AG04450 (cell line): ENCODE results near the gene ETV7. TPM values are rescaled to one million over a fixed set of nuclear protein-coding genes. Genes with fewer than 3 reads are reported as not detected.

Experiments used
- CTCF ChIA-PET: fragments of 300-600, 350-600 bp; formaldehyde crosslinking; extraction: SDS; loops from one replicate; lab custom pipeline; 2022; ENCODE audit warnings: antibody characterized with exemption, inconsistent platforms; lab: Charles Lee
- POLR2A ChIA-PET: fragments of 350-600 bp; formaldehyde crosslinking; extraction: SDS; loops from one replicate; lab custom pipeline; 2021; ENCODE audit warnings: antibody characterized with exemption, inconsistent platforms; lab: Yijun Ruan, JAX
- DNase-seq: peaks from one replicate; pipeline ENCODE4 v3.0.0-alpha.2; 2011; ENCODE audit warnings: low read depth, low spot score
- H3K27ac ChIP-seq: one replicate; pipeline ENCODE4 v1.5.1; 2012; ENCODE audit warnings: low read depth, low read length, control low read depth
- H3K27me3 ChIP-seq: one replicate; pipeline ENCODE4 v1.6.0; 2012; ENCODE audit warnings: low read length; ENCODE audit not compliant: control insufficient read depth, insufficient read depth
- H3K4me3 ChIP-seq: 2 replicates; pipeline ENCODE4 v1.5.1; 2011; ENCODE audit warnings: mild to moderate bottlenecking, low read depth, low read length, control low read depth
- H3K9me3 ChIP-seq: 2 replicates; pipeline ENCODE4 v1.5.1; 2012; ENCODE audit warnings: low read length; ENCODE audit not compliant: control insufficient read depth, insufficient read depth
- polyA plus RNA-seq: library from polyadenylated mRNA; depleted of rRNA; stranded (reverse); fragments of >200 nt; gene quantifications from 2 replicates; pipeline ENCODE4 v1.2.3, GENCODE V29; 2011
- TF ChIP-seq, protein P1 (sequence below): IDR thresholded peaks from 2 replicates; pipeline ENCODE4 v1.5.1; 2011; ENCODE audit warnings: low read depth, low read length, control low read depth, inconsistent platforms

Gene ETV7
- polyA plus RNA-seq, 1 experiment, result 0.41 TPM

DNA sequence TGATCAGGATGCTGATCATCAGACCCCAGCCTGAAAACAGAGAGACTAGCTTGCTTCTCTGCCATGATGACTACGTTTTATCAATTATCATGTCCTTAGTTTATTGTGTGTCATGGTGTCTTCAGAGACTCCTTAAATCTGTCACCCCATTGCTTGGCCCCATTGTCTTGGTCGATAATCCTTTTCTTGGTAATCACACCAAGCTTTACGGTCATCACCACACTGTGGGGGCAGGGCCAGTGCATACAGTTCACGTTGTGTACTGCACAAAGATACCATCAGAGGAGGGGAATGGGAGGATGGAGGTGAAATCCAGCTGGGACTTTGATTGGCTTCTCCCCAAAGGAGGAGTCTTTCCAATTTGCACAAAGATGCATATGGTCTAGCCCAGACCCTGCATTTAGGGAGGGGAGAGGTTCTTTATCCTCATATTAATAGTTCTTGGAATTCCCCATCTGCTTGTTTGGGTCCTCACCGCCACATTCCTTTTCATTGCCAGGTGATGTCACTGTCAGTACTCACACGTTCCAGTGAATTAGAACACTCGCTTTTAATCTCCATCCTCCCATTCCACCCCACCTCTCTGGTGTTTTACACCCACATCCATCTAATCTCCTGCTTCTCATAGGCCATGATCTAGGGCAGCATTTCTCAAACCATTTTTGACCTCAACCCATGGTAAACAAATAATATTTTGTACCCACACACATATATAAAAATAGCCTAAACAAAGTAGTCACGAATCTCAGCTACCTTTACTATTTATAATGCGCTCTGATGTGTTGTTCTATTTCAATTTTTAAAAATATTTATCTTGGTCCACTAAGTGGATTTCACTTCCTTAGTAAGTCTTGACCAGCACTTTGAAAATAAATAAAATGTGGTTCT is 5.7 kb downstream of the ETV7 start:
- Histone ChIP-seq H3K9me3 (no peaks in the 10 kb centered on the region), H3K27ac (no peak overlapping the region), H3K4me3 (no peak overlapping the region), H3K27me3 (peaks cover 32% of the 10 kb centered on the region)
- TF ChIP-seq, protein P1, sequence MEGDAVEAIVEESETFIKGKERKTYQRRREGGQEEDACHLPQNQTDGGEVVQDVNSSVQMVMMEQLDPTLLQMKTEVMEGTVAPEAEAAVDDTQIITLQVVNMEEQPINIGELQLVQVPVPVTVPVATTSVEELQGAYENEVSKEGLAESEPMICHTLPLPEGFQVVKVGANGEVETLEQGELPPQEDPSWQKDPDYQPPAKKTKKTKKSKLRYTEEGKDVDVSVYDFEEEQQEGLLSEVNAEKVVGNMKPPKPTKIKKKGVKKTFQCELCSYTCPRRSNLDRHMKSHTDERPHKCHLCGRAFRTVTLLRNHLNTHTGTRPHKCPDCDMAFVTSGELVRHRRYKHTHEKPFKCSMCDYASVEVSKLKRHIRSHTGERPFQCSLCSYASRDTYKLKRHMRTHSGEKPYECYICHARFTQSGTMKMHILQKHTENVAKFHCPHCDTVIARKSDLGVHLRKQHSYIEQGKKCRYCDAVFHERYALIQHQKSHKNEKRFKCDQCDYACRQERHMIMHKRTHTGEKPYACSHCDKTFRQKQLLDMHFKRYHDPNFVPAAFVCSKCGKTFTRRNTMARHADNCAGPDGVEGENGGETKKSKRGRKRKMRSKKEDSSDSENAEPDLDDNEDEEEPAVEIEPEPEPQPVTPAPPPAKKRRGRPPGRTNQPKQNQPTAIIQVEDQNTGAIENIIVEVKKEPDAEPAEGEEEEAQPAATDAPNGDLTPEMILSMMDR, result no peak
- ChIA-PET POLR2A (interaction anchor here (0.6 kb wide), 1 partner anchor 520 kb away, joined by 5 read pairs; no protein-coding TSS in a partner anchor), CTCF (interaction anchor here (0.5 to 0.7 kb wide), 2 partner anchors 36 to 378 kb away, joined by 3 to 4 read pairs; no protein-coding TSS in a partner anchor)
- no peak for DNase-seq

DNA sequence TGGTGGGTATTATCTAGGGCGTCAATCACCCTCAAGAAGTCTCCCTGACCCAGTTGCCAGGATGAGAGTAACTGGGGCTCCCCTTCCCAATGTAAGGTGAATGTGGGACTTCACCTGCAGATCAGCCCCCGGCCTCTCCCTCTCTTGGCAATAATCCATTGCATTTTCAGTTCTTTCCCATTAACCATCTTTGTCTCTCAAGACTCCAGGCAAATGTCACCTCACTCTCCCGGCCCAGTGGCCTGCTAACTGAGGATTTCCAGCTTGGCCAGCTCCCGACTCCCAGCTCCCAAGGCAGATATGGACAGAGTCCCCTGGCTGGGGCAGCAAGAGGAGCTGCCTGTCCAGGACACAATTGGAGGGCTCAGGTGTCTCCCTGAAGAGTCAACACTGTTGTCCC is 7.3 kb downstream of the ETV7 start:
- ChIA-PET POLR2A (no interaction called here), CTCF (no interaction called here)
- Histone ChIP-seq H3K27me3 (peaks cover 33% of the 10 kb centered on the region), H3K9me3 (no peaks in the 10 kb centered on the region), H3K4me3 (no peak overlapping the region), H3K27ac (no peak overlapping the region)
- TF ChIP-seq, protein P1, result no peak
- DNase-seq, result no peak

DNA sequence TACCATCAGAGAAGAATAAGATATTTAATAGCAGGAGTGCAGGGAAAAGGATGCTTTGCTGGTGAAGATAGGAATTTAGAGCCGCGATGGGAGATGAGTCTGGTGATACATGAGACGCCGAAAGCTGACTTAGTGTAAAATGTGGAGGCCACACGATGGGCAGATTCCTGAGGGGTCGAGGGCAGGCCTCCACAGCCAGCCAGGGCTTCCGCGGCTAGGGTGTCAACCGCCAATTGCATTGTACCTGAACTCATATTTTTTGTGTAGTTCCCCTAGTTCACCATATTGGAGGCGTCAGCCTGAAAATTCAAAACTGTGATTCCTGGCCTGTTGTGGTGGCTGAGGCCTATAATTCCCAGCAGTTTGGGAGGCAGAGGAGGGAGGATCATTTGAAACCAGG is 8.5 kb downstream of the ETV7 start:
- Histone ChIP-seq H3K4me3 (no peak overlapping the region), H3K9me3 (no peaks in the 10 kb centered on the region), H3K27me3 (peaks cover 39% of the 10 kb centered on the region), H3K27ac (no peak overlapping the region)
- CTCF ChIA-PET, result no interaction called here
- POLR2A ChIA-PET, result no interaction called here
- DNase-seq, result no peak
- TF ChIP-seq, protein P1, result no peak

DNA sequence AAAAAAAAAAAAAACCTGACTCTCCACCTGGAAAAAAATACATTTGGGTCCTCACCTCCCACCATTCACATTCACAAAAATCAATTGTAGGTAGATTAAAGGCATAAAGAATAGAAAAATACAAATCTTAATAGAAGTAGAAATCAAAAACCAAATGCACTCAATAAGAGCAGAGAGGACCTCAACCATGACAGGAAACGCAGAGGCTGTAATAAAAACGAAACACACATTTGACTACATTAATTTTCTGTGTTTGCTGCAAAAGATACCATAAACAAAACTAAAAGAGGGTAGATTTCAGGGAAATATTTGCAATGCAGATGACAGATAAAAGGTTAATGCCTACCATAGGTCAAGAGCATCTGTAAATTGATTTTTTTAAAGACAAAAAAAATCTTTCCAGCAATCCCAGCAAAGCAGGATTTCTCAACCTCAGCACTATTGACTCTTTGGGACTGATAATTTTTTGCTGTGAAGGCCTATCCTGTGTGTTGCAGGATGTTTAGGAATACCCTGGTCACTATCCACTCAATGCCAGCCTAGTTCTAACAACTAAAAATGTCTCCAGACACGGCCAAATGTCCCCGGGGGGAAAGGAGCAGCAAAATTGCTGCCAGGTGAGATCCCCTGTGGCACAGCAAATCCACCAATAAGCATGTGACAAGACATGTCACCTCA is 9.1 kb downstream of the ETV7 start:
- no peak for DNase-seq
- CTCF ChIA-PET, result no interaction called here
- Histone ChIP-seq H3K4me3 (no peak overlapping the region), H3K9me3 (no peaks in the 10 kb centered on the region), H3K27ac (no peak overlapping the region), H3K27me3 (peaks cover 44% of the 10 kb centered on the region)
- TF ChIP-seq, protein P1, result no peak
- POLR2A ChIA-PET, result no interaction called here

DNA sequence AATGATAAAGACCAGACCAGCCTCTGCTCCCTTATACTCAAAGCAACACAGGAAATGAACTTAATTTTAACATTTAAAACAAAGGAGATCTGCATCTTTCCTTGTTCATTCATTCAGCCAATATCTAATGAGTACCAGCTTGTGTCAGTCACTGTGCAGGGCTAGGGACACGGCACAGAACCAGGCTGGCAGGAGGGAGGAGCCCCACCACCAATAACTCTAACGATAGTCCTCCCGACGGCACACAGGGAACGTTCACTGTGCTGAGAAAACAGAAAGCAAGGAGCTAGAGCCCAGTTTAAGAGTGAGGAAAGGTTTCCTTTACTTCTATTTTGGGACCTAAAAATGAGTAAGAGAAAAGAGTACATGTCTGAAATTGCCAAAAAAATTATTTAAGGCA is 9.9 kb downstream of the ETV7 start:
- H3K27me3 ChIP-seq, result peaks cover 46% of the 10 kb centered on the region
- CTCF ChIA-PET, result no interaction called here
- POLR2A ChIA-PET, result no interaction called here
- no peaks in the 10 kb centered on the region for H3K9me3 ChIP-seq
- no peak overlapping the region for H3K27ac ChIP-seq
- H3K4me3 ChIP-seq, result no peak overlapping the region
- DNase-seq, result no peak
- TF ChIP-seq, protein P1, result no peak
